GM12874 (cell line): Measurements from ENCODE around the gene ADGRV1.

Experiments
- TF ChIP-seq, protein P1 (sequence below): IDR thresholded peaks from 2 replicates; pipeline ENCODE4 v1.5.1; 2011; ENCODE audit warnings: low read depth, mild to moderate bottlenecking, control low read depth, low read length, moderate library complexity; ENCODE audit not compliant: insufficient read depth

ADGRV1 gene

GRCh38 chr5:91016322-91016721 is 457.7 kb downstream of the ADGRV1 start:
- TF ChIP-seq, protein P1, sequence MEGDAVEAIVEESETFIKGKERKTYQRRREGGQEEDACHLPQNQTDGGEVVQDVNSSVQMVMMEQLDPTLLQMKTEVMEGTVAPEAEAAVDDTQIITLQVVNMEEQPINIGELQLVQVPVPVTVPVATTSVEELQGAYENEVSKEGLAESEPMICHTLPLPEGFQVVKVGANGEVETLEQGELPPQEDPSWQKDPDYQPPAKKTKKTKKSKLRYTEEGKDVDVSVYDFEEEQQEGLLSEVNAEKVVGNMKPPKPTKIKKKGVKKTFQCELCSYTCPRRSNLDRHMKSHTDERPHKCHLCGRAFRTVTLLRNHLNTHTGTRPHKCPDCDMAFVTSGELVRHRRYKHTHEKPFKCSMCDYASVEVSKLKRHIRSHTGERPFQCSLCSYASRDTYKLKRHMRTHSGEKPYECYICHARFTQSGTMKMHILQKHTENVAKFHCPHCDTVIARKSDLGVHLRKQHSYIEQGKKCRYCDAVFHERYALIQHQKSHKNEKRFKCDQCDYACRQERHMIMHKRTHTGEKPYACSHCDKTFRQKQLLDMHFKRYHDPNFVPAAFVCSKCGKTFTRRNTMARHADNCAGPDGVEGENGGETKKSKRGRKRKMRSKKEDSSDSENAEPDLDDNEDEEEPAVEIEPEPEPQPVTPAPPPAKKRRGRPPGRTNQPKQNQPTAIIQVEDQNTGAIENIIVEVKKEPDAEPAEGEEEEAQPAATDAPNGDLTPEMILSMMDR = no peak

DNA sequence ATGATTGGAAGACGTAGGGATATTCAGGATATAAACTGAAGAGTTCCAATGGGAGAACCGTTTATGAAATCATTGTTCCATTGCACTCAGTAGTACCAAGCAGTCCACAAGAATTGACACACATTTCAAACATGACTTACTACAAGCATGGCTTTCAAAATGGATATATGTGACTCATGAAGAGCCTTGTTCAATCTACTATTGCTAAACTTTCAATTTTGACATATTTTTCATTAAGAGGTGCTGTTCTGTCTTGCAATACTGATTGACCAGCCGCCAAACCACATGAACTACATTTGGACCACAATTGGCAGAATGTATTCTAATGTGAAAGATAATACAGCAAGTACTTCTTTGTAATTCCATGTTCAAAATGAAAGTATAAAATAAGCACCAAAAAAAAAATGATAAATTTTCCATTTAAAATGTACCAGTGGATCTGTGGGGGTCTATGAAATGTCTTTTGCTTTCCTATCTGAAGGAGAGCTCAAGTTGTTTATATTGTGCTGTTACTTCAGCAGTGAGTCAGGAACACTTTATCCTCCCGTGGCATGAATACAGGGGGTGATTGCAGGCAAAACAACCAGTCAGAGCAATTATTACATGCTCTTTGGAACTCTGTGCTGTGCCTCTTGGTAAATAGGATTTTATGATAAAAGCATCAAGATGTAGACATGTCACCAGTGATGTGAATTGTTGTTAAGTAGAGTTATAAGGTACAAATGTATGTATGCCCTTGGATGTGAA is 458.5 kb downstream of the ADGRV1 start:
- TF ChIP-seq, protein P1 = no peak

- TF ChIP-seq, protein P1 = no peak
Measured at GRCh38 chr5:91018200-91018599, 459.6 kb downstream of the ADGRV1 start.

GRCh38 chr5:91018712-91019371 is 460.2 kb downstream of the ADGRV1 start:
- TF ChIP-seq, protein P1 = no peak

DNA sequence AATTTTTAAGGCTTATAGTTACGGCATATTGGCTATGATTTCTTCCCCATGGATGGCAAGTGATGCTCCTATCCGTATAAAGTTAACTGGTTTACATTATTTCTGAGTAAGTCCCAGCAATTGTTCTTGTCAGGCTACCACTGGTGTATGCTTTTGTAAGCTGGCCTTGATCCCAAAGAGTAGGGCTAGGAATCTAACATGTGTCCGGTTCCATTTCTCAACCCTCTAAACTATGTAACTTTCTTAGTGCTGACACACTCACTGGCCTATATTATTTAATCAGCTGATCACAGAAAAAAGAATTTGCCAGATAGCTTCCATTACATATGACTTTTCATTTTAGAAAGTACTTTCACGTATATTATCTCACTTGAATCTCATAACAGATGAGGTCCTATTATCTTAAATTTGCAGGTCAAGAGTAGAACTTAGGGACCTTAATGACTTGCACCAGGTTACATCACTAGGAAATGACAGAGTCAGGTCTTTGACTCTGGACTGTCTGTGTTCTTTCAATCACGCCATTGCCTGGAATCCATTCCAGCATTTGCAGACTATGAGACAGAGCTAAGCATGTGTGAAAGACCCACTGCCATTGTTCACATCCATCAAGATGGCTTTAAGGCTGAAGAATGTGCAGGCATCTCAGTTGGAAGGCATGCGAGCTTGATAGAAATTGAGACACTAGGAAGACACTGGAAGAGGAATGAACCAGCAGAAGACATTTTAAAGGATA is 461.6 kb downstream of the ADGRV1 start:
- TF ChIP-seq, protein P1 = no peak

DNA sequence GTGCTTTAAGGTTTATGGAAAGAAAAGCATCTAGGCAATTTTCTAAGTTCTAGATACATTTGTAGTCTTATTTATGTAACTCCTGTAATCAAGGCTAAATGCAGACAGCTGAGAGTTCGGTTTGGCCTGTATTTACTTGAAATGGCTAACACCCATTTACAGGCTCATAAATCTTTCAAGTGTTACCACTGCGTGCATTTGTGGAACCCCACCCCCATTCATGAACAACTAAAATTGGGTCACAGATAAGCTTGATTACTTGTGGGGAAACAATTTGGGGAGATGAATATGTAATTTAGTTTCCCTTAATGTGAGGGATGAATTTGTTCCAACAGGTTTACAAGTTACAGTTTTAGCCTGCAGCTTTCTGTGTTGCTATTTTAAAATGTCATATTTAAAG is 463.9 kb downstream of the ADGRV1 start:
- TF ChIP-seq, protein P1 = no peak

GRCh38 chr5:91024206-91024605 is 465.6 kb downstream of the ADGRV1 start:
- TF ChIP-seq, protein P1 = no peak
